GM23248 (cell line): ENCODE data around the gene WFS1. TPM values are rescaled to one million over a fixed set of nuclear protein-coding genes. Genes with fewer than 3 reads are reported as not detected.

Experiments used
- DNase-seq: peaks from one replicate; pipeline ENCODE4 v3.0.0-alpha.2; 2015
- H2AFZ ChIP-seq: fragments of 200-600 bp; sonication (generic); 2 replicates; pipeline ENCODE4 v1.6.1; 2016; ENCODE audit warnings: antibody characterized with exemption
- H3F3A ChIP-seq: fragments of 200-600 bp; sonication (generic); 2 replicates; pipeline ENCODE4 v1.6.1; 2016; ENCODE audit warnings: mild to moderate bottlenecking, antibody characterized with exemption, mixed run types; ENCODE audit not compliant: insufficient read depth
- H3K27ac ChIP-seq: fragments of 200-600 bp; sonication (generic); 2 replicates; pipeline ENCODE4 v1.5.1; 2016; ENCODE audit warnings: mild to moderate bottlenecking
- H3K27me3 ChIP-seq: fragments of 200-600 bp; sonication (generic); replicated peaks from 2 replicates; pipeline ENCODE4 v1.6.1; 2016; ENCODE audit warnings: mild to moderate bottlenecking; ENCODE audit not compliant: insufficient read depth
- H3K36me3 ChIP-seq: fragments of 200-600 bp; sonication (generic); 2 replicates; pipeline ENCODE4 v1.6.1; 2016; ENCODE audit warnings: low read depth, mild to moderate bottlenecking
- H3K4me1 ChIP-seq: fragments of 200-600 bp; sonication (generic); 2 replicates; pipeline ENCODE4 v1.6.1; 2016; ENCODE audit warnings: mild to moderate bottlenecking; ENCODE audit not compliant: insufficient read depth
- H3K4me2 ChIP-seq: fragments of 200-600 bp; sonication (generic); one replicate; pipeline ENCODE4 v1.6.1; 2016; ENCODE audit warnings: mild to moderate bottlenecking; ENCODE audit not compliant: unreplicated experiment
- H3K4me3 ChIP-seq: fragments of 200-600 bp; sonication (generic); 2 replicates; pipeline ENCODE4 v1.5.1; 2016; ENCODE audit warnings: mild to moderate bottlenecking
- H3K79me2 ChIP-seq: fragments of 200-600 bp; sonication (generic); 2 replicates; pipeline ENCODE4 v1.6.1; 2016; ENCODE audit warnings: mild to moderate bottlenecking; ENCODE audit not compliant: insufficient read depth
- H3K9ac ChIP-seq: fragments of 200-600 bp; sonication (generic); 2 replicates; pipeline ENCODE4 v1.6.1; 2016; ENCODE audit warnings: mild to moderate bottlenecking
- H3K9me2 ChIP-seq: fragments of 200-600 bp; sonication (generic); 2 replicates; pipeline ENCODE4 v1.6.1; 2016; ENCODE audit warnings: mixed run types, mild to moderate bottlenecking, moderate library complexity; ENCODE audit not compliant: insufficient read depth
- H3K9me3 ChIP-seq: fragments of 200-600 bp; sonication (generic); one replicate; pipeline ENCODE4 v1.6.1; 2017; ENCODE audit warnings: low read depth
- H4K20me1 ChIP-seq: fragments of 200-600 bp; sonication (generic); 2 replicates; pipeline ENCODE4 v1.6.0; 2016; ENCODE audit not compliant: insufficient read depth
- EZH2 ChIP-seq: fragments of 200-600 bp; sonication (generic); IDR thresholded peaks from 2 replicates; pipeline ENCODE4 v1.6.1; 2018; ENCODE audit warnings: antibody characterized with exemption, mild to moderate bottlenecking; ENCODE audit not compliant: insufficient read depth, poor library complexity, severe bottlenecking
- EZH2phosphoT487 ChIP-seq: fragments of 200-600 bp; sonication (generic); IDR thresholded peaks from 2 replicates; pipeline ENCODE4 v1.6.1; 2018; ENCODE audit warnings: antibody characterized with exemption, moderate library complexity, mild to moderate bottlenecking, low read depth; ENCODE audit not compliant: insufficient read depth
- WGBS, 2 experiments: methylation state at CpG; one replicate each; pipeline ENCODE4 v1.1.6; 2015 to 2017; ENCODE audit warnings: low lambda C conversion rate in 2 of 2, low coverage in 1 of 2; ENCODE audit errors: missing lambda C conversion rate in 2 of 2; 5-methylcytosine and 5-hydroxymethylcytosine counted together
- in situ Hi-C: fragments of 300-500 bp; cut with MboI; formaldehyde crosslinking; loops from 2 replicates; pipeline ENCODE4 v1.15.0; 2020
- polyA plus RNA-seq: library from polyadenylated mRNA; unstranded; fragments of >200 nt; fragmentation: Nextera tagmentation; extraction: Ambion mirVana; gene quantifications from 2 replicates; pipeline ENCODE4 v1.2.1, GENCODE V29; 2016
- total RNA-seq: library from RNA; depleted of rRNA; stranded (reverse); fragments of >200 nt; shearing (Covaris generic); gene quantifications from 2 replicates; pipeline ENCODE4 v1.2.3, GENCODE V29; 2014

WFS1 gene
- total and polyA plus RNA-seq, 2 experiments from 2014 or later, result 24.2 to 24.4 TPM

- no peak overlapping the region for H3K9ac ChIP-seq
- no peak overlapping the region for H3K4me2 ChIP-seq
- no peaks in the 10 kb centered on the region for H4K20me1 ChIP-seq
- no peaks in the 10 kb centered on the region for H3K4me1 ChIP-seq
- no peak overlapping the region for H3K27ac ChIP-seq
- no peak overlapping the region for H3K4me3 ChIP-seq
- DNase-seq, result no peak
- H3K9me3 ChIP-seq, result no peaks in the 10 kb centered on the region
- no peaks in the 10 kb centered on the region for H3K79me2 ChIP-seq
- peaks cover 17% of the 10 kb centered on the region for H3K27me3 ChIP-seq
- H3F3A ChIP-seq, result no peaks in the 10 kb centered on the region
- no peaks in the 10 kb centered on the region for H3K36me3 ChIP-seq
- in situ Hi-C loops, result loop anchor here (10.0 kb wide), 1 partner anchor 210 kb away; no protein-coding TSS in a partner anchor
- no peaks in the 10 kb centered on the region for H3K9me2 ChIP-seq
- WGBS, 2 experiments, result 32 to 39% methylated on average over 5 of the region's 5 CpGs
- H2AFZ ChIP-seq, result no peak overlapping the region
- TF ChIP-seq EZH2 (no peak), EZH2phosphoT487 (no peak)
Measured at GRCh38 chr4:6334203-6334887, 64.7 kb downstream of the WFS1 start.

GRCh38 chr4:6335040-6335590, 65.5 kb downstream of the WFS1 start:
- no peak overlapping the region for H3K9ac ChIP-seq
- DNase-seq, result no peak
- H4K20me1 ChIP-seq, result no peaks in the 10 kb centered on the region
- no peaks in the 10 kb centered on the region for H3K9me3 ChIP-seq
- no peaks in the 10 kb centered on the region for H3K79me2 ChIP-seq
- no peak overlapping the region for H3K4me3 ChIP-seq
- peaks cover 12% of the 10 kb centered on the region for H3K27me3 ChIP-seq
- TF ChIP-seq EZH2 (no peak), EZH2phosphoT487 (no peak)
- WGBS, 2 experiments, result 31 to 37% methylated on average over 12 of the region's 12 CpGs
- no peak overlapping the region for H3K27ac ChIP-seq
- no peaks in the 10 kb centered on the region for H3K36me3 ChIP-seq
- in situ Hi-C loops, result loop anchor here (10.0 kb wide), 1 partner anchor 210 kb away; no protein-coding TSS in a partner anchor
- H3K9me2 ChIP-seq, result no peaks in the 10 kb centered on the region
- no peak overlapping the region for H2AFZ ChIP-seq
- no peak overlapping the region for H3K4me2 ChIP-seq
- no peaks in the 10 kb centered on the region for H3F3A ChIP-seq
- H3K4me1 ChIP-seq, result no peaks in the 10 kb centered on the region

GRCh38 chr4:6336166-6336565, 66.5 kb downstream of the WFS1 start:
- TF ChIP-seq EZH2 (no peak), EZH2phosphoT487 (no peak)
- Histone ChIP-seq H3K4me1 (no peaks in the 10 kb centered on the region), H3K27ac (no peak overlapping the region), H3K79me2 (no peaks in the 10 kb centered on the region), H3K9ac (no peak overlapping the region), H3F3A (no peaks in the 10 kb centered on the region), H3K27me3 (peaks cover 12% of the 10 kb centered on the region), H4K20me1 (no peaks in the 10 kb centered on the region), H3K9me3 (no peaks in the 10 kb centered on the region), H3K36me3 (no peaks in the 10 kb centered on the region), H2AFZ (no peak overlapping the region), H3K9me2 (no peaks in the 10 kb centered on the region), H3K4me2 (no peak overlapping the region), H3K4me3 (no peak overlapping the region)
- in situ Hi-C loops, result loop anchor here (10.0 kb wide), 1 partner anchor 209 kb away; no protein-coding TSS in a partner anchor
- no peak for DNase-seq
- whole genome bisulfite sequencing, 2 experiments, result 34 to 44% methylated on average over 12 to 13 of the region's 13 CpGs

- in situ Hi-C loops, result loop anchor here (10.0 kb wide), 1 partner anchor 207 kb away; no protein-coding TSS in a partner anchor
- Histone ChIP-seq H3K4me1 (no peaks in the 10 kb centered on the region), H3F3A (no peaks in the 10 kb centered on the region), H3K9me3 (no peaks in the 10 kb centered on the region), H3K4me3 (no peak overlapping the region), H2AFZ (no peak overlapping the region), H3K79me2 (no peaks in the 10 kb centered on the region), H3K9ac (no peak overlapping the region), H3K27me3 (peaks cover 12% of the 10 kb centered on the region), H3K9me2 (no peaks in the 10 kb centered on the region), H3K36me3 (no peaks in the 10 kb centered on the region), H4K20me1 (no peaks in the 10 kb centered on the region), H3K27ac (no peak overlapping the region), H3K4me2 (no peak overlapping the region)
- no peak for DNase-seq
- 25 to 28% methylated on average over 19 of the region's 19 CpGs for WGBS, 2 experiments
- TF ChIP-seq EZH2phosphoT487 (no peak), EZH2 (no peak)
Measured at GRCh38 chr4:6337331-6337935, 67.8 kb downstream of the WFS1 start.
